WTC11 (cell line): Measurements from ENCODE around the gene STK32B. TPM values are rescaled to one million over a fixed set of nuclear protein-coding genes. Genes with fewer than 3 reads are reported as not detected.

ENCODE experiments used
- ATAC-seq: fragments of 200-7000 bp; cut with Tn5 transposase; 2 replicates; pipeline ENCODE4 v1.10.0; 2021; ENCODE audit warnings: mild to moderate bottlenecking, moderate library complexity
- CTCF ChIA-PET: fragments of 300-600 bp; sonication (Branson Sonifier 250); formaldehyde crosslinking; loops from one replicate; lab custom pipeline; 2021; ENCODE audit warnings: antibody characterized with exemption; lab: Charles Lee
- POLR2A ChIA-PET: fragments of 350-600 bp; sonication (Branson Sonifier 250); formaldehyde crosslinking; loops from one replicate; lab custom pipeline; 2021; ENCODE audit warnings: antibody characterized with exemption; lab: Charles Lee
- DNase-seq: peaks from one replicate; pipeline ENCODE4 v3.0.0; 2021; ENCODE audit warnings: low spot score
- H3K27ac Mint-ChIP-seq: 2 replicates; pipeline ENCODE4 v1.8.0; 2021; ENCODE audit warnings: mixed read lengths
- H3K27me3 Mint-ChIP-seq: 2 replicates; pipeline ENCODE4 v1.8.0; 2021; ENCODE audit warnings: low read depth, mild to moderate bottlenecking, moderate library complexity, mixed read lengths
- H3K36me3 Mint-ChIP-seq: 2 replicates; pipeline ENCODE4 v1.8.0; 2021; ENCODE audit warnings: mixed read lengths
- H3K4me1 Mint-ChIP-seq: 2 replicates; pipeline ENCODE4 v1.8.0; 2022; ENCODE audit warnings: mixed read lengths
- H3K4me3 Mint-ChIP-seq: 2 replicates; pipeline ENCODE4 v1.8.0; 2021; ENCODE audit warnings: mild to moderate bottlenecking, moderate library complexity, mixed read lengths
- H3K9me3 Mint-ChIP-seq: 2 replicates; pipeline ENCODE4 v1.8.0; 2021; ENCODE audit warnings: mixed read lengths
- ATF3 ChIP-seq: sonication (generic); formaldehyde crosslinking; conservative IDR thresholded peaks from 2 replicates; pipeline ENCODE4 v1.8.1; 2022; ENCODE audit warnings: mild to moderate bottlenecking, missing genetic modification reagents
- CTCF ChIP-seq: fragments of 200-600 bp; IDR thresholded peaks from 2 replicates; pipeline ENCODE4 v1.8.0; 2022; ENCODE audit warnings: antibody characterized with exemption
- E2F1 ChIP-seq: sonication (generic); formaldehyde crosslinking; IDR thresholded peaks from 2 replicates; pipeline ENCODE4 v1.8.0; 2022; ENCODE audit warnings: mild to moderate bottlenecking, missing genetic modification reagents
- E2F5 ChIP-seq: sonication (generic); formaldehyde crosslinking; IDR thresholded peaks from 2 replicates; pipeline ENCODE4 v1.8.1; 2022; ENCODE audit warnings: mild to moderate bottlenecking, moderate library complexity, missing genetic modification reagents
- ELF4 ChIP-seq: sonication (generic); formaldehyde crosslinking; IDR thresholded peaks from 2 replicates; pipeline ENCODE4 v1.8.1; 2022; ENCODE audit warnings: low read depth, mild to moderate bottlenecking, moderate library complexity, missing genetic modification reagents
- ESRRA ChIP-seq: sonication (generic); formaldehyde crosslinking; IDR thresholded peaks from 2 replicates; pipeline ENCODE4 v1.8.1; 2022; ENCODE audit warnings: mild to moderate bottlenecking, missing genetic modification reagents, borderline replicate concordance
- ETV6 ChIP-seq: sonication (generic); formaldehyde crosslinking; IDR thresholded peaks from 2 replicates; pipeline ENCODE4 v1.8.1; 2022; ENCODE audit warnings: mild to moderate bottlenecking, missing genetic modification reagents
- GABPB1 ChIP-seq: sonication (generic); formaldehyde crosslinking; IDR thresholded peaks from 2 replicates; pipeline ENCODE4 v1.8.1; 2023; ENCODE audit warnings: mild to moderate bottlenecking, missing genetic modification reagents
- GRHL2 ChIP-seq: fragments of 250-450 bp; sonication (Bioruptor Pico); IDR thresholded peaks from 2 replicates; pipeline ENCODE4 v1.8.0; 2022; ENCODE audit warnings: mild to moderate bottlenecking, moderate library complexity; ENCODE audit not compliant: insufficient replicate concordance, severe bottlenecking
- HMGA2 ChIP-seq: fragments of 250-450 bp; sonication (Bioruptor Pico); IDR thresholded peaks from 2 replicates; pipeline ENCODE4 v1.4.0; 2021; ENCODE audit warnings: mild to moderate bottlenecking, moderate library complexity
- JAZF1 ChIP-seq: fragments of 250-450 bp; sonication (Bioruptor Pico); IDR thresholded peaks from 2 replicates; pipeline ENCODE4 v1.9.0; 2021; ENCODE audit warnings: moderate library complexity, mild to moderate bottlenecking, inconsistent platforms
- JUN ChIP-seq: sonication (generic); formaldehyde crosslinking; IDR thresholded peaks from 2 replicates; pipeline ENCODE4 v1.8.0; 2023; ENCODE audit warnings: mild to moderate bottlenecking, missing genetic modification reagents
- NFYB ChIP-seq: sonication (generic); formaldehyde crosslinking; conservative IDR thresholded peaks from 2 replicates; pipeline ENCODE4 v1.8.0; 2022; ENCODE audit warnings: low read depth, missing genetic modification reagents
- RELA ChIP-seq: sonication (generic); formaldehyde crosslinking; IDR thresholded peaks from 2 replicates; pipeline ENCODE4 v1.8.1; 2022; ENCODE audit warnings: missing genetic modification reagents, mild to moderate bottlenecking, borderline replicate concordance
- SOX15 ChIP-seq: fragments of 250-450 bp; sonication (Bioruptor Pico); IDR thresholded peaks from 2 replicates; pipeline ENCODE4 v1.9.0; 2021; ENCODE audit warnings: mild to moderate bottlenecking
- TEAD1 ChIP-seq: sonication (generic); formaldehyde crosslinking; IDR thresholded peaks from 2 replicates; pipeline ENCODE4 v1.8.0; 2022; ENCODE audit warnings: mild to moderate bottlenecking, missing genetic modification reagents
- ZNF532 ChIP-seq: fragments of 250-450 bp; sonication (Bioruptor Pico); IDR thresholded peaks from 2 replicates; pipeline ENCODE4 v1.9.0; 2021; ENCODE audit warnings: mild to moderate bottlenecking, borderline replicate concordance
- total RNA-seq: library from RNA; stranded (reverse); gene quantifications from 3 replicates; pipeline ENCODE4 v1.2.3, GENCODE V29; 2021

Gene STK32B
- total RNA-seq, 1 experiment from 2014 or later = 1.9 TPM

- no peaks in the 10 kb centered on the region for H3K4me1 Mint-ChIP-seq
- DNase-seq (no peak), ATAC-seq (no peak)
- H3K36me3 Mint-ChIP-seq = peaks cover 9% of the 10 kb centered on the region; the same call in 1 of the 2 replicates
- ChIA-PET POLR2A (no interaction called here), CTCF (no interaction called here)
- no peak overlapping the region for H3K4me3 Mint-ChIP-seq
- H3K27ac Mint-ChIP-seq = no peak overlapping the region
- peaks cover 28% of the 10 kb centered on the region for H3K9me3 Mint-ChIP-seq
- H3K27me3 Mint-ChIP-seq = peaks cover 12% of the 10 kb centered on the region
- TF ChIP-seq JAZF1 (CRISPR knock-in tag) (no peak), SOX15 (no peak), TEAD1 (CRISPR knock-in tag) (no peak), ELF4 (no peak), GABPB1 (CRISPR knock-in tag) (no peak), E2F1 (no peak), ESRRA (CRISPR knock-in tag) (no peak), NFYB (no peak), CTCF (no peak), RELA (CRISPR knock-in tag) (no peak)
These were observed 323.3 kb downstream of the STK32B start for GRCh38 chr4:5374592-5374991.

GRCh38 chr4:5374994-5375393, 323.7 kb downstream of the STK32B start:
- ChIA-PET CTCF (no interaction called here), POLR2A (no interaction called here)
- Mint-ChIP-seq H3K4me1 (no peaks in the 10 kb centered on the region), H3K36me3 (peaks cover 9% of the 10 kb centered on the region; the same call in 1 of the 2 replicates), H3K27ac (no peak overlapping the region), H3K4me3 (no peak overlapping the region), H3K9me3 (peaks cover 28% of the 10 kb centered on the region), H3K27me3 (peaks cover 12% of the 10 kb centered on the region)
- TF ChIP-seq JUN (CRISPR knock-in tag) (no peak), ATF3 (CRISPR knock-in tag) (no peak), ZNF532 (CRISPR knock-in tag) (no peak), HMGA2 (CRISPR knock-in tag) (no peak), ELF4 (no peak), GRHL2 (CRISPR knock-in tag) (no peak)
- ATAC-seq = no peak
- no peak for DNase-seq

GRCh38 chr4:5376015-5376414, 324.7 kb downstream of the STK32B start:
- Mint-ChIP-seq H3K4me1 (no peaks in the 10 kb centered on the region), H3K9me3 (peaks cover 28% of the 10 kb centered on the region), H3K27ac (no peak overlapping the region), H3K36me3 (peaks cover 9% of the 10 kb centered on the region; the same call in 1 of the 2 replicates), H3K27me3 (peaks cover 12% of the 10 kb centered on the region), H3K4me3 (no peak overlapping the region)
- CTCF ChIA-PET = no interaction called here
- DNase-seq (no peak), ATAC-seq (no peak)
- TF ChIP-seq ETV6 (CRISPR knock-in tag) (no peak), E2F5 (CRISPR knock-in tag) (no peak)
- POLR2A ChIA-PET = no interaction called here
